ENCODE data around the gene GHDC. TPM values are rescaled to one million over a fixed set of nuclear protein-coding genes. Genes with fewer than 3 reads are reported as not detected.
"Not testable (repeated sequence)": the region's sequence is repeated elsewhere in the genome, so short reads cannot be mapped to it uniquely, and the experiment has no call there.

Gene GHDC
- total RNA-seq = 20.0 TPM

GRCh38 chr17:42193969-42194899 is at the start of gene GHDC:
Gene GHDC, minus strand, starts transcription at chr17:42194494. Its CDS starts 913 bp downstream, at chr17:42193581.
- DNase-seq = peak; percentile 93

- DNase-seq = no peak
Measured at GRCh38 chr17:42243493-42243982, 49.2 kb upstream of the GHDC start.

- no peak for DNase-seq
Measured at GRCh38 chr17:42241871-42242270, 47.6 kb upstream of the GHDC start.

GRCh38 chr17:42240863-42241262 is 46.6 kb upstream of the GHDC start:
- DNase-seq = not testable (repeated sequence)

- DNase-seq = no peak
Measured at GRCh38 chr17:42240201-42240600, 45.9 kb upstream of the GHDC start.

- DNase-seq = not testable (repeated sequence)
Measured at GRCh38 chr17:42239576-42239975, 45.3 kb upstream of the GHDC start.

GRCh38 chr17:42236760-42237159 is 42.5 kb upstream of the GHDC start:
- no peak for DNase-seq

GRCh38 chr17:42233994-42234393 is 39.7 kb upstream of the GHDC start:
- peak; percentile 17 for DNase-seq

GRCh38 chr17:42233156-42233555 is 38.9 kb upstream of the GHDC start:
- no peak for DNase-seq

- no peak for DNase-seq
Measured at GRCh38 chr17:42230225-42230624, 35.9 kb upstream of the GHDC start.

- DNase-seq = peak; percentile 64
Measured at GRCh38 chr17:42227849-42228700, 33.8 kb upstream of the GHDC start.

GRCh38 chr17:42225646-42226045 is 31.4 kb upstream of the GHDC start:
- DNase-seq = no peak

- DNase-seq = no peak
Measured at GRCh38 chr17:42224651-42225050, 30.4 kb upstream of the GHDC start.

GRCh38 chr17:42221886-42222745 is 27.8 kb upstream of the GHDC start:
- peak; percentile 58 for DNase-seq

- not testable (repeated sequence) for DNase-seq
Measured at GRCh38 chr17:42219280-42219679, 25.0 kb upstream of the GHDC start.

- no peak for DNase-seq
Measured at GRCh38 chr17:42214156-42214555, 19.9 kb upstream of the GHDC start.

- peak; percentile 23 for DNase-seq
Measured at GRCh38 chr17:42212382-42212781, 18.1 kb upstream of the GHDC start.

GRCh38 chr17:42211921-42212341 is 17.6 kb upstream of the GHDC start:
- peak; percentile 94 for DNase-seq

- DNase-seq = no peak
Measured at GRCh38 chr17:42210046-42210445, 15.8 kb upstream of the GHDC start.

GRCh38 chr17:42206153-42206612 is 11.9 kb upstream of the GHDC start:
- DNase-seq = not testable (repeated sequence)

GRCh38 chr17:42203354-42203753 is 9.1 kb upstream of the GHDC start:
- DNase-seq = no peak

- no peak for DNase-seq
Measured at GRCh38 chr17:42202696-42203095, 8.4 kb upstream of the GHDC start.
